Esophagus squamous epithelium (tissue), 5 donors: ENCODE data around the gene ENTREP3. TPM values are rescaled to one million over a fixed set of nuclear protein-coding genes. Genes with fewer than 3 reads are reported as not detected.
"Not testable (repeated sequence)": the region's sequence is repeated elsewhere in the genome, so short reads cannot be mapped to it uniquely, and the experiment has no call there.

Source experiments
- DNase-seq: peaks from one replicate; lab custom pipeline; 2025; lab: John Stamatoyannopoulos, UW
- H3K27ac ChIP-seq, 4 donors: fragments of 200-600 bp; sonication (generic); one replicate each; pipeline ENCODE4 v1.5.1; 2016 to 2019; ENCODE audit warnings: mild to moderate bottlenecking in 1 of 4
- H3K27me3 ChIP-seq, 4 donors: fragments of 200-600 bp; sonication (generic); 1 replicate in 3 of 4; 2 replicates in 1 of 4; pipeline versions ENCODE4 v1.5.1 to v1.6.0; 2017 to 2021; ENCODE audit warnings: antibody characterized with exemption in 1 of 4
- H3K36me3 ChIP-seq, 3 donors: fragments of 200-600 bp; sonication (generic); one replicate each; pipeline ENCODE4 v1.5.1; 2016 to 2019
- H3K4me1 ChIP-seq, 3 donors: fragments of 200-600 bp; sonication (generic); one replicate each; pipeline ENCODE4 v1.5.1; 2017 to 2019
- H3K4me3 ChIP-seq, 4 donors: fragments of 200-600 bp; sonication (generic); 1 replicate in 3 of 4; 2 replicates in 1 of 4; pipeline ENCODE4 v1.5.1; 2016 to 2019; ENCODE audit warnings: mild to moderate bottlenecking in 2 of 4, moderate library complexity in 1 of 4
- H3K9me3 ChIP-seq, 3 donors: fragments of 200-600 bp; sonication (generic); one replicate each; pipeline ENCODE4 v1.5.1; 2016 to 2019
- CTCF ChIP-seq, 6 experiments: fragments of 450-650 bp in 4 of 6; fragments of 200-600 bp in 2 of 6; sonication (generic) in 2 of 6; IDR thresholded peaks; one replicate each; pipeline ENCODE4 v1.5.1; 2016 to 2019; ENCODE audit warnings: antibody characterized with exemption in 6 of 6, mild to moderate bottlenecking in 4 of 6, moderate library complexity in 4 of 6
- POLR2A ChIP-seq, 4 donors: fragments of 450-650 bp; IDR thresholded peaks; one replicate each; pipeline ENCODE4 v1.6.1; 2017; ENCODE audit warnings: antibody characterized with exemption in 4 of 4, mild to moderate bottlenecking in 4 of 4, moderate library complexity in 3 of 4
- WGBS, 2 donors: methylation state at CpG; one replicate each; pipeline ENCODE4 v1.1.5; 2018; 5-methylcytosine and 5-hydroxymethylcytosine counted together
- intact Hi-C: fragments of 100-400 bp; cut with DNase I; formaldehyde crosslinking; loops from one replicate; pipeline ENCODE4 v1.15.0; 2022
- total RNA-seq, 4 donors: library from RNA; depleted of rRNA; stranded (reverse); fragments of >200 nt; gene quantifications; one replicate each; pipeline ENCODE4 v1.1.0, GENCODE V29; 2016
- donor health status: DM: yes; HTN: yes; CAD: no.

ENTREP3 gene
- total RNA-seq, 4 donors from 2014 or later: 10.5 to 27.9 (median 16.1) TPM

GRCh38 chr1:155294520-155295182, 39.4 kb upstream of the ENTREP3 start:
- intact Hi-C loops: no loop called here
- H3K27ac ChIP-seq: no peak overlapping the region
- no peak for DNase-seq
- peaks cover 5 to 50% (median 5%) of the 10 kb centered on the region in 4 donors for H3K27me3 ChIP-seq
- 32 to 78% methylated on average over 12 to 34 of the region's 46 CpGs for WGBS, 2 donors
- H3K36me3 ChIP-seq: no peaks in the 10 kb centered on the region
- H3K9me3 ChIP-seq: no peaks in the 10 kb centered on the region
- H3K4me1 ChIP-seq: peaks cover 7 to 17% (median 11%) of the 10 kb centered on the region in 3 donors
- peak overlapping the region in 3 of 4 donors; percentile 7 to 51 (median 28) for H3K4me3 ChIP-seq
- TF ChIP-seq POLR2A (IDR thresholded peaks at IDR 0.05): no peak
- no peak for TF ChIP-seq CTCF (IDR thresholded peaks at IDR 0.05)

GRCh38 chr1:155293086-155293749, 37.9 kb upstream of the ENTREP3 start:
- peaks cover 0 to under 1% (median 0%) of the 10 kb centered on the region in 3 donors for H3K36me3 ChIP-seq
- H3K27ac ChIP-seq: no peak overlapping the region
- 80 to 85% methylated on average over 1 to 11 of the region's 17 CpGs for WGBS, 2 donors
- intact Hi-C loops: no loop called here
- H3K4me3 ChIP-seq: no peak overlapping the region
- peaks cover 7 to 17% (median 11%) of the 10 kb centered on the region in 3 donors for H3K4me1 ChIP-seq
- TF ChIP-seq CTCF (IDR thresholded peaks at IDR 0.05): no peak
- TF ChIP-seq POLR2A (IDR thresholded peaks at IDR 0.05): no peak
- no peak for DNase-seq
- H3K9me3 ChIP-seq: no peaks in the 10 kb centered on the region
- peaks cover 5 to 50% (median 5%) of the 10 kb centered on the region in 4 donors for H3K27me3 ChIP-seq

GRCh38 chr1:155291006-155291405, 35.7 kb upstream of the ENTREP3 start:
- H3K4me3 ChIP-seq, DNase-seq, H3K36me3 ChIP-seq, intact Hi-C loops, H3K9me3 ChIP-seq, H3K27ac ChIP-seq: not testable (repeated sequence)
- peaks cover 7 to 15% (median 11%) of the 10 kb centered on the region in 3 donors for H3K4me1 ChIP-seq
- WGBS, 2 donors: 81 to 86% methylated on average over 8 to 10 of the region's 10 CpGs
- H3K27me3 ChIP-seq: peaks cover 4 to 33% (median 5%) of the 10 kb centered on the region in 4 donors

- Histone ChIP-seq H3K27ac (no peak overlapping the region), H3K36me3 (peaks cover 0 to 35% (median 0%) of the 10 kb centered on the region in 3 donors), H3K27me3 (peaks cover 0 to 4% (median 0%) of the 10 kb centered on the region in 4 donors), H3K4me3 (no peak overlapping the region), H3K9me3 (no peaks in the 10 kb centered on the region), H3K4me1 (no peaks in the 10 kb centered on the region)
- intact Hi-C loops: no loop called here
- DNase-seq: no peak
- 97% methylated on average over 5 of the region's 21 CpGs; no CpG with 5 or more reads in 1 of the 2 donors for WGBS, 2 donors
- TF ChIP-seq POLR2A (IDR thresholded peaks at IDR 0.05) (no peak), CTCF (IDR thresholded peaks at IDR 0.05) (no peak)
Measured at GRCh38 chr1:155287987-155288543, 32.8 kb upstream of the ENTREP3 start.

GRCh38 chr1:155286544-155286943, 31.3 kb upstream of the ENTREP3 start:
- H3K4me1 ChIP-seq: no peaks in the 10 kb centered on the region
- H3K9me3 ChIP-seq: no peaks in the 10 kb centered on the region
- DNase-seq: no peak
- H3K4me3 ChIP-seq: no peak overlapping the region
- H3K27me3 ChIP-seq: no peaks in the 10 kb centered on the region
- no peak for TF ChIP-seq POLR2A (IDR thresholded peaks at IDR 0.05)
- no peak for TF ChIP-seq CTCF (IDR thresholded peaks at IDR 0.05)
- WGBS, 2 donors: 83% methylated on average over 2 of the region's 2 CpGs; no CpG with 5 or more reads in 1 of the 2 donors
- intact Hi-C loops: no loop called here
- H3K36me3 ChIP-seq: peaks cover 0 to 43% (median 0%) of the 10 kb centered on the region in 3 donors
- no peak overlapping the region for H3K27ac ChIP-seq
